Lower leg skin (tissue), 4 donors: ENCODE measurements around the gene PRR14. TPM values are rescaled to one million over a fixed set of nuclear protein-coding genes. Genes with fewer than 3 reads are reported as not detected.

Experiments used
- DNase-seq, 2 donors: peaks; one replicate each; pipeline ENCODE4 v3.0.0-alpha.2; 2019; ENCODE audit warnings: low spot score in 2 of 2
- H3K4me3 ChIP-seq: fragments of 200-600 bp; sonication (generic); 2 replicates; pipeline ENCODE4 v1.5.1; 2017; ENCODE audit warnings: mild to moderate bottlenecking, low read depth; ENCODE audit not compliant: poor library complexity, severe bottlenecking
- CTCF ChIP-seq, 3 donors: fragments of 450-650 bp; IDR thresholded peaks; one replicate each; pipeline ENCODE4 v1.5.1; 2016; ENCODE audit warnings: antibody characterized with exemption in 3 of 3, mild to moderate bottlenecking in 3 of 3, moderate library complexity in 2 of 3
- POLR2A ChIP-seq, 2 donors: fragments of 450-650 bp; IDR thresholded peaks; one replicate each; pipeline ENCODE4 v1.6.1; 2016 to 2017; ENCODE audit warnings: antibody characterized with exemption in 2 of 2, mild to moderate bottlenecking in 1 of 2, moderate library complexity in 1 of 2
- WGBS, 2 donors: methylation state at CpG; one replicate each; pipeline ENCODE4 v1.1.5; 2018; 5-methylcytosine and 5-hydroxymethylcytosine counted together
- intact Hi-C: fragments of 100-400 bp; cut with DNase I; formaldehyde crosslinking; loops from one replicate; pipeline ENCODE4 v1.15.0; 2023; ENCODE audit warnings: low total_unique reads
- total RNA-seq, 4 donors: library from RNA; depleted of rRNA; stranded (reverse); fragments of >200 nt; gene quantifications; one replicate each; pipeline ENCODE4 v1.1.0, GENCODE V29; 2016

PRR14 gene
- total RNA-seq, 4 donors from 2014 or later: 23.8 to 67.5 (median 37.1) TPM

DNA sequence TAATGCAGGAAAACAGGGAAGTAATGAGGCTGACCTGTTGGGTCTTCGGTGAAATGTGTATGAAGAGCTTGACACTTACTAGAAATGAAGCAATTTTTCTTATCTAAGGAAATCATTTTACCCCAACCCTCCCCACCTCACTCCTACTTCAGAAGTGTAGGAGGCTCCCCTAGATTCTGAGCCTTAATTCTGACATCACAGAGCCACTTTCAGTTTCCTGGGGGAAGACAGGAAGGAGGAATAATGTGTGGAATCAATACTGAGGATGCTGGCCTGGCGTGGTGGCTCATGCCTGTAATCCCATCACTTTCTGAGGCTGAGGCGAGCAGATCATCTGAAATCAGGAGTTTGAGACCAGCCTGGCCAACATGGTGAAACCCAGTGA, 27.8 kb downstream of the PRR14 start:
- no peak for DNase-seq
- intact Hi-C loops: no loop called here
- H3K4me3 ChIP-seq: no peak overlapping the region
- 82% methylated on average over 3 of the region's 3 CpGs for WGBS, 2 donors
- no peak for TF ChIP-seq CTCF (IDR thresholded peaks at IDR 0.05)
- TF ChIP-seq POLR2A (IDR thresholded peaks at IDR 0.05): no peak

DNA sequence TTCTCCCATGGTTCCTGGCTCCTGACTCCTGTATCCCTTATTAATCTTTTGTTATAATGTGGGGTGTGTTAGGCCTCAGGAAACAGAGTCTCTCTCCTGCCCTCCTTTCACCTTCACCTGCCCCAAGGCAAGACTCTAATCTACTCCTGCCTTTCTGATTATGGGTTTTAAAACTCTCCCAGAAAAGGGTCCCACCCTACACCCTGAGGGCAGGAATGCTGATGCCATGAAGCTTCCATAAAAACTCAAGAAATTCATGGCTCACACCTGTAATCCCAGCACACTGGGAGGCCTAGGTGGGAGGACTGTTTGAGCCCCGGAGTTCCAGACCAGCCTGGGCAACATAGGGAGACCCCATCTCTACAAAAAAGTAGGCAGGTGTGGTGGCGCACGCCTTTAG, 29.6 kb downstream of the PRR14 start:
- no peak overlapping the region for H3K4me3 ChIP-seq
- no peak for TF ChIP-seq CTCF (IDR thresholded peaks at IDR 0.05)
- TF ChIP-seq POLR2A (IDR thresholded peaks at IDR 0.05): no peak
- intact Hi-C loops: no loop called here
- 82 to 87% methylated on average over 3 of the region's 3 CpGs for WGBS, 2 donors
- DNase-seq: no peak

DNA sequence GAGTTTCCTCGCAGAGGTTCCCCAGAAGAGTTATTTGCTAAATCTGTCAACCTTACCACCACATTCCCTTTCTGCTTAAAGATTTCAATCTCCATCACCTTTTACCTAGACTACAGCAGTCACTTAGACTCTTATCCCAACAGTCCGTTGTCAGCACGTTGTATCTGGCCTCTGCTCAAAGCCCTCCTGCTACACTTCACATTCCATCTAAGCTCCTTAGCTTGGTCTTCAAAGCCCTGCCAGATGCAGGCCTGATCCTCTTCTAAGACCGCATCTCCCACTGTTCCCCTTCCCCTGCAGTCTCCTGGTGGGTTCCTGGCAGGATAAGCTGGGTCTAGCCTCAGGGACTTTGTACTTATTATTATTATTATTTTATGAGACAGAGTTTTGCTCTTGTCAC, 37.9 kb downstream of the PRR14 start:
- 68 to 75% methylated on average over 4 of the region's 4 CpGs for WGBS, 2 donors
- TF ChIP-seq POLR2A (IDR thresholded peaks at IDR 0.05) (no peak), CTCF (IDR thresholded peaks at IDR 0.05) (no peak)
- no peak for DNase-seq
- no peak overlapping the region for H3K4me3 ChIP-seq
- intact Hi-C loops: no loop called here

DNA sequence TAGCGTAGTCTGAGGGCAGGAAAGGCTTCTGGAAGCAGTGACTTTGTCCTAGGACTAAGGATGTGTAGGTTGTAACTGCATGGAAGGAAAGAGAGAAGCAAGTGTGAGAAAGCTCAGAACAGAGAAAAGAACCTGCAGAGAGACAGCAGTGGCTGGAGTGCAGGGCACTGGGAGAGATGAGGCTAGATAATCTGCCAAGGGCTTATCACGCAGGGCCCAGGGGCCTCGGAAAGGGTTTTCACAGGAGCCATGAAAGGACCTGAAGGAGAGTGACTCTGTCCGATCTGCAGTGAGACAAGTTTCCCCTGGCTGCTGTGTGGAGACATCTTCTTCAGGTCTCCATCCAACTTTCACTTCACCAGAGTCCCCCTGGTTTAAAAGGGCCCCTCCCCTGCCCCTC, 41.1 kb downstream of the PRR14 start:
- intact Hi-C loops: no loop called here

DNA sequence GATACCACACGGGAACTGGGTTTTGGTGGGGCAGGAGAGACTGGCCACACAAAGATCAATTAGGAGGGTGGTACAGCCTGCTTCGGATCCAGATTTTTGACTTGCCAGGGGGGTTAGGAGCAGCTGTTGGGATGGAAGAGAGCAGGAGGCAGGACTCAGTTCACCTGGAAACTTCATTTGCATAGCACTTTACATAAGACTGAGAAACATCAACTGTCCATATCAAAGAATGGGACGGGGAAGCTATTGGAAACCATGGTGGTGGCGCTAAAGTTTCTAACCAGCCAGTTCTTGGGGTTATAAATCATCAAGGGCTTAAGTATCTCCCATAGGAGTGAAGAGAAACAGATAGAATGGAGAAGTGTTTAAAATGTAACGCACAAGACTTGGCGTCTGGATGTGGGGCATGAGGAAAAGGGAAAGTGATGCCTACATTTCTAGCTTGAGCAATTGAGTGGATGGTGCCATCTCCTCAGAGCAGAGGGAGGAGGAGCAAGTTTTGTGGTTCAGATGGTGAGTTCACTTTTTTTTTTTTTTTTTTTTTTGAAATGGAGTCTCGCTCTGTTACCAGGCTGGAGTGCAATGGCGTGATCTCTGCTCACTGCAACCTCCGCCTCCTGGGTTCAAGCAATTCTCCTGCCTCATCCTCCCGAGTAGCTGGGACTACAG, 41.8 kb downstream of the PRR14 start:
- TF ChIP-seq CTCF (IDR thresholded peaks at IDR 0.05): no peak
- no peak for TF ChIP-seq POLR2A (IDR thresholded peaks at IDR 0.05)
- DNase-seq: no peak
- intact Hi-C loops: no loop called here
- 68 to 73% methylated on average over 10 of the region's 10 CpGs for WGBS, 2 donors
- no peak overlapping the region for H3K4me3 ChIP-seq

More for the DNA sequence above, 41.1 kb downstream of the PRR14 start:
- 66 to 74% methylated on average over 4 of the region's 4 CpGs for WGBS, 2 donors
- H3K4me3 ChIP-seq: no peak overlapping the region
- DNase-seq: no peak
- TF ChIP-seq POLR2A (IDR thresholded peaks at IDR 0.05): no peak
- TF ChIP-seq CTCF (IDR thresholded peaks at IDR 0.05): no peak
